ENCODE results near the gene MAN1C1. TPM values are rescaled to one million over a fixed set of nuclear protein-coding genes. Genes with fewer than 3 reads are reported as not detected.

Gene MAN1C1
- total RNA-seq, 2 donors from 2014 or later: 2.7 to 4.3 TPM

- no peaks in the 10 kb centered on the region for H3K36me3 ChIP-seq
- intact Hi-C loops (cut with DNase I): loop anchor here (5.0 kb wide), 1 partner anchor 207 kb away; no protein-coding TSS in a partner anchor
- H3K9me3 ChIP-seq: no peaks in the 10 kb centered on the region
- peaks cover 4% of the 10 kb centered on the region for H3K4me1 ChIP-seq
- H3K4me3 ChIP-seq: no peak overlapping the region
- H3K27me3 ChIP-seq: no peaks in the 10 kb centered on the region
- no peak for DNase-seq
- TF ChIP-seq CTCF (IDR thresholded peaks at IDR 0.05): no peak
- H3K27ac ChIP-seq: no peak overlapping the region
- no peak overlapping the region for H3K9ac ChIP-seq (ENCODE audit: low read depth in 2 of 2, low read length in 2 of 2)
These were observed 198.0 kb downstream of the MAN1C1 start for GRCh38 chr1:25814549-25815087.

GRCh38 chr1:25815208-25816111, 198.9 kb downstream of the MAN1C1 start:
- intact Hi-C loops (cut with DNase I): no loop called here
- no peak for TF ChIP-seq CTCF (IDR thresholded peaks at IDR 0.05)
- Histone ChIP-seq H3K27me3 (no peaks in the 10 kb centered on the region), H3K36me3 (no peaks in the 10 kb centered on the region), H3K27ac (no peak overlapping the region), H3K4me3 (no peak overlapping the region), H3K9me3 (no peaks in the 10 kb centered on the region), H3K9ac (ENCODE audit: low read depth in 2 of 2, low read length in 2 of 2) (no peak overlapping the region), H3K4me1 (peaks cover 4% of the 10 kb centered on the region)
- no peak for DNase-seq

GRCh38 chr1:25816112-25816718, 199.6 kb downstream of the MAN1C1 start:
- Histone ChIP-seq H3K27me3 (no peaks in the 10 kb centered on the region), H3K4me1 (peaks cover 7% of the 10 kb centered on the region), H3K9ac (ENCODE audit: low read depth in 2 of 2, low read length in 2 of 2) (no peak overlapping the region), H3K9me3 (no peaks in the 10 kb centered on the region), H3K36me3 (no peaks in the 10 kb centered on the region), H3K27ac (no peak overlapping the region), H3K4me3 (no peak overlapping the region)
- TF ChIP-seq CTCF (IDR thresholded peaks at IDR 0.05): no peak
- DNase-seq: no peak
- intact Hi-C loops (cut with DNase I): no loop called here

- no peaks in the 10 kb centered on the region for H3K36me3 ChIP-seq
- no peaks in the 10 kb centered on the region for H3K9me3 ChIP-seq
- intact Hi-C loops (cut with DNase I): no loop called here
- H3K9ac ChIP-seq (ENCODE audit: low read depth in 2 of 2, low read length in 2 of 2): peak overlapping the region; percentile 41 to 94
- H3K4me1 ChIP-seq: peaks cover 10% of the 10 kb centered on the region
- H3K4me3 ChIP-seq: no peak overlapping the region
- H3K27me3 ChIP-seq: no peaks in the 10 kb centered on the region
- DNase-seq: no peak
- H3K27ac ChIP-seq: no peak overlapping the region
- TF ChIP-seq CTCF (IDR thresholded peaks at IDR 0.05): no peak
These were observed 201.4 kb downstream of the MAN1C1 start for GRCh38 chr1:25817840-25818501.

GRCh38 chr1:25818569-25818968, 202.0 kb downstream of the MAN1C1 start:
- Histone ChIP-seq H3K27me3 (no peaks in the 10 kb centered on the region), H3K4me1 (peaks cover 10% of the 10 kb centered on the region), H3K36me3 (no peaks in the 10 kb centered on the region), H3K27ac (peak overlapping the region; percentile 58), H3K4me3 (no peak overlapping the region), H3K9ac (ENCODE audit: low read depth in 2 of 2, low read length in 2 of 2) (peak overlapping the region; percentile 41 to 94), H3K9me3 (no peaks in the 10 kb centered on the region)
- TF ChIP-seq CTCF (IDR thresholded peaks at IDR 0.05): no peak
- intact Hi-C loops (cut with DNase I): no loop called here
- no peak for DNase-seq
